GM18867 (cell line): ENCODE data around the gene DCXR.

Experiments
- ATAC-seq: cut with Tn5 transposase; IDR thresholded peaks from one replicate; pipeline ENCODE4 v1.9.1; 2021; ENCODE audit warnings: mild to moderate bottlenecking, moderate library complexity; ENCODE audit not compliant: unreplicated experiment

DCXR gene

GRCh38 chr17:82000803-82001570 is 36.5 kb downstream of the DCXR start:
- ATAC-seq = no peak

- ATAC-seq = no peak
These were observed 37.3 kb downstream of the DCXR start for GRCh38 chr17:81999976-82000802.

GRCh38 chr17:81999587-81999975 is 37.9 kb downstream of the DCXR start:
- ATAC-seq = no peak

GRCh38 chr17:81998691-81999438 is 38.6 kb downstream of the DCXR start:
- no peak for ATAC-seq

GRCh38 chr17:81998212-81998611 is 39.3 kb downstream of the DCXR start:
- ATAC-seq = no peak

- ATAC-seq = no peak
These were observed 40.6 kb downstream of the DCXR start for GRCh38 chr17:81996757-81997441.

- ATAC-seq = no peak
These were observed 41.2 kb downstream of the DCXR start for GRCh38 chr17:81996232-81996756.

GRCh38 chr17:81995463-81996231 is 41.9 kb downstream of the DCXR start:
- no peak for ATAC-seq

GRCh38 chr17:81994593-81995462 is 42.7 kb downstream of the DCXR start:
- ATAC-seq = no peak

GRCh38 chr17:81993729-81994592 is 43.5 kb downstream of the DCXR start:
- no peak for ATAC-seq

GRCh38 chr17:81992306-81993102 is 45.0 kb downstream of the DCXR start:
- ATAC-seq = no peak

- no peak for ATAC-seq
These were observed 45.7 kb downstream of the DCXR start for GRCh38 chr17:81991684-81992305.

- ATAC-seq = no peak
These were observed 46.4 kb downstream of the DCXR start for GRCh38 chr17:81990836-81991683.

- no peak for ATAC-seq
These were observed 50.2 kb downstream of the DCXR start for GRCh38 chr17:81987161-81987770.

- ATAC-seq = no peak
These were observed 50.9 kb downstream of the DCXR start for GRCh38 chr17:81986606-81987005.
